HCT116 (cell line): Measurements from ENCODE around the gene UGGT2. TPM values are rescaled to one million over a fixed set of nuclear protein-coding genes. Genes with fewer than 3 reads are reported as not detected.

ENCODE experiments used
- ATAC-seq: fragments of 200-7000 bp; cut with Tn5 transposase; 2 replicates; pipeline ENCODE4 v1.9.1; 2020; ENCODE audit warnings: mild to moderate bottlenecking, moderate library complexity
- BruUV-seq: library from RNA; stranded (reverse); fragments of 400-500 nt; replicated peaks from 2 replicates; lab custom pipeline; 2021; lab: Mats Ljungman, UMichigan
- CTCF ChIA-PET: fragments of 300-600 bp; sonication (Branson Sonifier 250); formaldehyde crosslinking; loops from one replicate; lab custom pipeline; 2021; ENCODE audit warnings: antibody characterized with exemption; lab: Charles Lee
- POLR2A ChIA-PET: fragments of 300-600, 350-600 bp; sonication (Branson Sonifier 250); formaldehyde crosslinking; loops from one replicate; lab custom pipeline; 2021; ENCODE audit warnings: antibody characterized with exemption; lab: Charles Lee
- RAD21 ChIA-PET, 2 experiments: fragments of 300-600 bp; sonication (Branson Sonifier 250); formaldehyde crosslinking; loops; one replicate each; lab custom pipeline; 2023; ENCODE audit warnings: low total read pairs in 2 of 2; ENCODE audit not compliant: uncharacterized antibody in 2 of 2, unreplicated experiment in 2 of 2, low non-redundant PET in 1 of 2; lab: Charles Lee
- DNase-seq: peaks from one replicate; pipeline ENCODE4 v3.0.0-alpha.2; 2010; ENCODE audit warnings: low read depth, low spot score
- H2AFZ ChIP-seq: fragments of 200-600 bp; shearing (Covaris generic), sonication (generic); 2 replicates; pipeline ENCODE4 v1.6.1; 2017; ENCODE audit warnings: low read depth, mixed run types, mixed read lengths, antibody characterized with exemption, low read length; ENCODE audit not compliant: poor library complexity, severe bottlenecking
- H3K27ac ChIP-seq: 2 replicates; pipeline ENCODE4 v1.5.1; 2012; ENCODE audit warnings: low read depth, low read length
- H3K27me3 ChIP-seq: fragments of 200-600 bp; sonication (generic); 2 replicates; pipeline ENCODE4 v1.6.1; 2016; ENCODE audit warnings: mixed run types, low read length, mixed read lengths; ENCODE audit not compliant: insufficient read depth
- H3K36me3 ChIP-seq, 2 experiments: fragments of 200-500 bp in 1 of 2; fragments of 200-600 bp in 1 of 2; sonication (Bioruptor generic) in 1 of 2; sonication (generic) in 1 of 2; 2 replicates each; pipeline versions ENCODE4 v1.5.1 to v1.6.1; 2014 to 2016; ENCODE audit warnings: low read length in 2 of 2, inconsistent platforms in 1 of 2, mixed read lengths in 1 of 2, mixed run types in 1 of 2; ENCODE audit not compliant: insufficient read depth in 2 of 2, control insufficient read depth in 1 of 2
- H3K4me1 ChIP-seq, 2 experiments: fragments of 200-600 bp in 1 of 2; sonication (generic) in 1 of 2; 2 replicates each; pipeline versions ENCODE4 v1.5.1 to v1.6.1; 2012 to 2017; ENCODE audit warnings: low read length in 2 of 2, inconsistent platforms in 1 of 2, mild to moderate bottlenecking in 1 of 2, mixed read lengths in 1 of 2, mixed run types in 1 of 2, moderate library complexity in 1 of 2; ENCODE audit not compliant: insufficient read depth in 2 of 2, control insufficient read depth in 1 of 2
- H3K4me2 ChIP-seq: fragments of 200-600 bp; sonication (generic); 2 replicates; pipeline ENCODE4 v1.6.1; 2017; ENCODE audit warnings: mixed run types, low read length, mixed read lengths
- H3K4me3 ChIP-seq, 2 experiments: fragments of 200-600 bp in 1 of 2; sonication (generic) in 1 of 2; replicated peaks in 1 of 2; 2 replicates each; pipeline ENCODE4 v1.5.1; 2011 to 2016; ENCODE audit warnings: low read length in 2 of 2, control low read depth in 1 of 2, low read depth in 1 of 2, mild to moderate bottlenecking in 1 of 2, mixed read lengths in 1 of 2, mixed run types in 1 of 2
- H3K79me2 ChIP-seq: fragments of 200-600 bp; sonication (generic); 2 replicates; pipeline ENCODE4 v1.6.1; 2017; ENCODE audit warnings: mild to moderate bottlenecking, mixed run types, low read length, moderate library complexity, mixed read lengths; ENCODE audit not compliant: insufficient read depth
- H3K9ac ChIP-seq: fragments of 200-600 bp; sonication (generic); 2 replicates; pipeline ENCODE4 v1.6.1; 2016; ENCODE audit warnings: low read length, mixed read lengths
- H3K9me2 ChIP-seq: fragments of 200-600 bp; sonication (generic), shearing (Covaris generic); 2 replicates; pipeline ENCODE4 v1.6.1; 2017; ENCODE audit warnings: mixed run types, mild to moderate bottlenecking, moderate library complexity; ENCODE audit not compliant: insufficient read depth
- H3K9me3 ChIP-seq, 2 experiments: fragments of 200-500 bp in 1 of 2; fragments of 200-600 bp in 1 of 2; sonication (Bioruptor generic) in 1 of 2; sonication (generic) in 1 of 2; 2 replicates each; pipeline ENCODE4 v1.6.1; 2014 to 2017; ENCODE audit warnings: low read length in 2 of 2, mixed read lengths in 2 of 2, inconsistent platforms in 1 of 2, low read depth in 1 of 2, mild to moderate bottlenecking in 1 of 2, mixed run types in 1 of 2, moderate library complexity in 1 of 2; ENCODE audit not compliant: control insufficient read depth in 1 of 2, insufficient read depth in 1 of 2
- H4K20me1 ChIP-seq: fragments of 200-600 bp; sonication (generic), shearing (Covaris generic); 2 replicates; pipeline ENCODE4 v1.6.1; 2017; ENCODE audit warnings: mixed run types, mild to moderate bottlenecking, moderate library complexity; ENCODE audit not compliant: insufficient read depth
- CBX3 ChIP-seq: IDR thresholded peaks from 2 replicates; pipeline ENCODE4 v1.6.1; 2012; ENCODE audit warnings: low read depth
- CEBPB ChIP-seq: IDR thresholded peaks from 2 replicates; pipeline ENCODE4 v1.6.1; 2012; ENCODE audit warnings: low read depth
- ELF1 ChIP-seq: IDR thresholded peaks from 2 replicates; pipeline ENCODE4 v1.6.1; 2012; ENCODE audit warnings: low read depth, borderline replicate concordance
- EZH2 ChIP-seq: fragments of 200-600 bp; sonication (generic); IDR thresholded peaks from 2 replicates; pipeline ENCODE4 v1.6.1; 2017; ENCODE audit warnings: antibody characterized with exemption, mixed run types
- EZH2phosphoT487 ChIP-seq: fragments of 200-600 bp; IDR thresholded peaks from 2 replicates; pipeline ENCODE4 v1.6.1; 2018; ENCODE audit warnings: antibody characterized with exemption, borderline replicate concordance
- FOSL1 ChIP-seq: IDR thresholded peaks from 2 replicates; pipeline ENCODE4 v1.6.1; 2012; ENCODE audit warnings: low read depth
- JUND ChIP-seq: IDR thresholded peaks from 2 replicates; pipeline ENCODE4 v1.6.1; 2012
- POLR2A ChIP-seq: IDR thresholded peaks from 2 replicates; pipeline ENCODE4 v1.7.0; 2011; ENCODE audit warnings: borderline replicate concordance; ENCODE audit not compliant: insufficient read depth, insufficient read length; ENCODE audit errors: extremely low read depth
- POLR2AphosphoS5 ChIP-seq: IDR thresholded peaks from 2 replicates; pipeline ENCODE4 v1.6.1; 2011; ENCODE audit warnings: mild to moderate bottlenecking, low read depth, low read length, moderate library complexity
- RAD21 ChIP-seq: IDR thresholded peaks from 2 replicates; pipeline ENCODE4 v1.6.1; 2012; ENCODE audit warnings: low read depth, mild to moderate bottlenecking
- REST ChIP-seq: IDR thresholded peaks from 2 replicates; pipeline ENCODE4 v1.6.1; 2012; ENCODE audit warnings: low read depth
- SIN3A ChIP-seq: IDR thresholded peaks from 2 replicates; pipeline ENCODE4 v1.6.1; 2012; ENCODE audit warnings: low read depth
- SRF ChIP-seq: IDR thresholded peaks from 2 replicates; pipeline ENCODE4 v1.6.1; 2012; ENCODE audit warnings: low read depth
- YY1 ChIP-seq: IDR thresholded peaks from 2 replicates; pipeline ENCODE4 v1.6.1; 2011; ENCODE audit warnings: low read length, low read depth, moderate library complexity, mild to moderate bottlenecking; ENCODE audit not compliant: insufficient replicate concordance; ENCODE audit errors: extremely low read depth
- ZFX ChIP-seq: fragments of 450-650 bp; IDR thresholded peaks from 2 replicates; pipeline ENCODE4 v1.6.1; 2017
- ZNF274 ChIP-seq: fragments of 200-500 bp; sonication (Bioruptor generic); IDR thresholded peaks from 2 replicates; pipeline ENCODE4 v1.6.1; 2014; ENCODE audit warnings: mild to moderate bottlenecking, low read depth, low read length, inconsistent platforms
- intact Hi-C: fragments of 100-400 bp; cut with micrococcal nuclease; formaldehyde crosslinking; loops from 2 replicates; pipeline ENCODE4 v1.10.0; 2022
- total RNA-seq: library from RNA; stranded (reverse); gene quantifications from one replicate; pipeline ENCODE4 v1.2.1, GENCODE V29; 2021; ENCODE audit not compliant: unreplicated experiment
- TF ChIP-seq, protein P1 (sequence below), 3 experiments: fragments of 200-600 bp in 1 of 3; sonication (generic) in 1 of 3; IDR thresholded peaks in 2 of 3; conservative IDR thresholded peaks in 1 of 3; 2 replicates each; pipeline ENCODE4 v1.5.1; 2012 to 2017; ENCODE audit warnings: low read depth in 2 of 3, low read length in 2 of 3, antibody characterized with exemption in 1 of 3, borderline replicate concordance in 1 of 3, control low read depth in 1 of 3, mild to moderate bottlenecking in 1 of 3, mixed read lengths in 1 of 3, mixed run types in 1 of 3, moderate library complexity in 1 of 3; ENCODE audit not compliant: insufficient read depth in 1 of 3
- TF ChIP-seq, protein P2 (sequence below): IDR thresholded peaks from 2 replicates; pipeline ENCODE4 v1.6.1; 2012
- TF ChIP-seq, protein P3 (sequence below): IDR thresholded peaks from 2 replicates; pipeline ENCODE4 v1.6.1; 2011; ENCODE audit warnings: mild to moderate bottlenecking, low read length, moderate library complexity; ENCODE audit not compliant: insufficient replicate concordance; ENCODE audit errors: extremely low read depth

UGGT2 gene
- total RNA-seq, 1 experiment from 2014 or later = 27.1 TPM

DNA sequence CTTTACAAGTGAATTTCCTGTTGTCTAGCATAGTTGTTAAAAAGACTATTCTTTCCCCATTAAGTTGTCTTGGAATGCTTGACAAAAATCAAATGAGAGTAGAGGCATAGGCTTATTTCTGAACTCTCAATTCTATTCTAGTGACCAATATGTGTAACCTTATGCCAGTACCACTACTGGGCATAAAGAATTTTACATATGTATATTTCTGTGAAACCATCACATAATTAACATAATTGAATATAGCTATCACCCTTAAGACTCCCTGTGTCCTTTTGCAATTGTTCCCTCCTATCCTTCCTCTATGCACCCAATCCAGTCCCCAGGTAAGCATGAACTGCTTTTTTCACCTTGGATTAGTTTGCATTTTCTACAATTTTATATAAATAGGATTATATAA lies 211.3 kb downstream of the UGGT2 start:
- ChIA-PET CTCF (interaction anchor here (1.2 kb wide), 1 partner anchor 8 kb away, joined by 3 read pairs; no protein-coding TSS in a partner anchor), RAD21 (no interaction called here), POLR2A (no interaction called here)
- Histone ChIP-seq H3K27ac (no peak overlapping the region), H3K27me3 (no peaks in the 10 kb centered on the region), H3K4me3 (no peak overlapping the region), H3K36me3 (peaks cover 0 to 2% of the 10 kb centered on the region in 2 experiments; a peak in 1 of 4 replicates), H3K9me2 (no peaks in the 10 kb centered on the region), H3K4me2 (no peak overlapping the region), H3K9ac (no peak overlapping the region), H3K4me1 (no peaks in the 10 kb centered on the region), H3K9me3 (no peaks in the 10 kb centered on the region), H2AFZ (no peak overlapping the region), H4K20me1 (no peaks in the 10 kb centered on the region), H3K79me2 (no peaks in the 10 kb centered on the region)
- intact Hi-C loops = no loop called here
- no TSS peak for BruUV-seq
- TF ChIP-seq JUND = no peak
- TF ChIP-seq YY1 = no peak
- TF ChIP-seq ZFX = no peak
- TF ChIP-seq, protein P1, sequence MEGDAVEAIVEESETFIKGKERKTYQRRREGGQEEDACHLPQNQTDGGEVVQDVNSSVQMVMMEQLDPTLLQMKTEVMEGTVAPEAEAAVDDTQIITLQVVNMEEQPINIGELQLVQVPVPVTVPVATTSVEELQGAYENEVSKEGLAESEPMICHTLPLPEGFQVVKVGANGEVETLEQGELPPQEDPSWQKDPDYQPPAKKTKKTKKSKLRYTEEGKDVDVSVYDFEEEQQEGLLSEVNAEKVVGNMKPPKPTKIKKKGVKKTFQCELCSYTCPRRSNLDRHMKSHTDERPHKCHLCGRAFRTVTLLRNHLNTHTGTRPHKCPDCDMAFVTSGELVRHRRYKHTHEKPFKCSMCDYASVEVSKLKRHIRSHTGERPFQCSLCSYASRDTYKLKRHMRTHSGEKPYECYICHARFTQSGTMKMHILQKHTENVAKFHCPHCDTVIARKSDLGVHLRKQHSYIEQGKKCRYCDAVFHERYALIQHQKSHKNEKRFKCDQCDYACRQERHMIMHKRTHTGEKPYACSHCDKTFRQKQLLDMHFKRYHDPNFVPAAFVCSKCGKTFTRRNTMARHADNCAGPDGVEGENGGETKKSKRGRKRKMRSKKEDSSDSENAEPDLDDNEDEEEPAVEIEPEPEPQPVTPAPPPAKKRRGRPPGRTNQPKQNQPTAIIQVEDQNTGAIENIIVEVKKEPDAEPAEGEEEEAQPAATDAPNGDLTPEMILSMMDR (IDR thresholded peaks at IDR 0.05 in 2 of 3, conservative IDR thresholded peaks at IDR 0.05 in 1 of 3; ENCODE audit: borderline replicate concordance in 1 of 3, insufficient read depth in 1 of 3, low read depth in 2 of 3, low read length in 2 of 3) = no peak
- TF ChIP-seq EZH2phosphoT487 = no peak
- TF ChIP-seq, protein P2, sequence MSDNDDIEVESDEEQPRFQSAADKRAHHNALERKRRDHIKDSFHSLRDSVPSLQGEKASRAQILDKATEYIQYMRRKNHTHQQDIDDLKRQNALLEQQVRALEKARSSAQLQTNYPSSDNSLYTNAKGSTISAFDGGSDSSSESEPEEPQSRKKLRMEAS = no peak
- TF ChIP-seq ELF1 = no peak
- TF ChIP-seq, protein P3, sequence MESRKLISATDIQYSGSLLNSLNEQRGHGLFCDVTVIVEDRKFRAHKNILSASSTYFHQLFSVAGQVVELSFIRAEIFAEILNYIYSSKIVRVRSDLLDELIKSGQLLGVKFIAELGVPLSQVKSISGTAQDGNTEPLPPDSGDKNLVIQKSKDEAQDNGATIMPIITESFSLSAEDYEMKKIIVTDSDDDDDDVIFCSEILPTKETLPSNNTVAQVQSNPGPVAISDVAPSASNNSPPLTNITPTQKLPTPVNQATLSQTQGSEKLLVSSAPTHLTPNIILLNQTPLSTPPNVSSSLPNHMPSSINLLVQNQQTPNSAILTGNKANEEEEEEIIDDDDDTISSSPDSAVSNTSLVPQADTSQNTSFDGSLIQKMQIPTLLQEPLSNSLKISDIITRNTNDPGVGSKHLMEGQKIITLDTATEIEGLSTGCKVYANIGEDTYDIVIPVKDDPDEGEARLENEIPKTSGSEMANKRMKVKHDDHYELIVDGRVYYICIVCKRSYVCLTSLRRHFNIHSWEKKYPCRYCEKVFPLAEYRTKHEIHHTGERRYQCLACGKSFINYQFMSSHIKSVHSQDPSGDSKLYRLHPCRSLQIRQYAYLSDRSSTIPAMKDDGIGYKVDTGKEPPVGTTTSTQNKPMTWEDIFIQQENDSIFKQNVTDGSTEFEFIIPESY = no peak
- no peak for TF ChIP-seq EZH2
- TF ChIP-seq POLR2AphosphoS5 = no peak
- no peak for TF ChIP-seq SRF
- TF ChIP-seq REST = no peak
- no peak for TF ChIP-seq RAD21
- no peak for TF ChIP-seq FOSL1
- TF ChIP-seq CBX3 = no peak
- no peak for TF ChIP-seq ZNF274
- no peak for TF ChIP-seq SIN3A
- TF ChIP-seq CEBPB = no peak
- TF ChIP-seq POLR2A = no peak
- DNase-seq (no peak), ATAC-seq (no peak)
